Measurements from ENCODE around the gene KLHDC8B.

The KLHDC8B gene

DNA sequence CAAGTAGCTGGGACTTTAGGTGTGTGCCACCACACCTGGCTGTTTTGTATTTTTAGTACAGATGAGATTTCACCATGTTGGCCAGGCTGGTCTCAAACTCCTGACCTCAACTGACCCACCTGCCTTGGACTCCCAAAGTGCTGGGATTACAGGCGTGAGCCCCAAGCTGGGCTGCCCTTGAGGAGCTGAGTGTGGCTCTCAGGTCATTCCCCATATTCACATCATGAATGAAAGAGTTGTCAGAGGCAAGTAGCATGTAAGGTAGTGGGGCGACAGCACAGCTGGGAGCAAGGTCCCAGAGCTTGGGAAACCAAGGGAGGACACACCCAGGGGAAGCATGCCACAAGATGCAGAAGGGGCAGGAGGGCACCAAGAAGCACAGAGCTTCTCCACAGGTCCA lies 10.2 kb upstream of the KLHDC8B start:
- DNase-seq, result no peak

DNA sequence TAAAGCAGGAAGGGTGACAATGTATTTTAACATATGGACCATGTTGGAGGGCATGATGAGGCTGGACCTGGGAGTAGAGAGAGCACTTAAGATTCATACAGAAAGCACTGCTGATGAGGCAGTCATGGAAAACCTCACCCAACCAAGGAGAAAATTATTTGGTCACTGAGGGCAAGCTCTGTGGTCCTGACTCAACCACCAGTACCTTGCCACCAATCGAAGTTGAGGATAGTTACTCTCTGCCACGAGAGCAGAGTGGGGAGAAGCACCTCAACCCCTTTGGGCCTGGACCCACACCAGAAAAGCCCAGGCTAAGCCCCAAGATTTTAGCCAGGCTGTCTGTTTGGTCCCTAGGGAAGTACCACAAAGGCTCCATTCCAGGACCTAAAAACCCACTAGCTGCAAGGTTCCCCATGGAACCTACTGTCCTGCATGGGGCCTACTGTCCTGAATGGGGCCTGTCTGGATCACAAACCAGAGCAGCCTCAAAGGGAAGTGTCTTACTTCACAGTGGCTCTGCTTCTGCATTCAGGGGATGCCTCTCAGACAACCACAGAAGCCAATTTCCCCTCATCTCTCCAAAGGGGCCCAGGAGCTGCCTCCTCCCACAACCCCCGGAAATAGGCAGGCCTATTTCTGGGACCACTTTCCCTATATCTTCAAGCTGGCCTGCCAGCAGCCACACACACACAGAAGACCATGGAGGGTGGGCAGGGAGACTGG lies 9.4 kb upstream of the KLHDC8B start:
- DNase-seq, result peak in 1 of 3 donors; percentile 12

DNA sequence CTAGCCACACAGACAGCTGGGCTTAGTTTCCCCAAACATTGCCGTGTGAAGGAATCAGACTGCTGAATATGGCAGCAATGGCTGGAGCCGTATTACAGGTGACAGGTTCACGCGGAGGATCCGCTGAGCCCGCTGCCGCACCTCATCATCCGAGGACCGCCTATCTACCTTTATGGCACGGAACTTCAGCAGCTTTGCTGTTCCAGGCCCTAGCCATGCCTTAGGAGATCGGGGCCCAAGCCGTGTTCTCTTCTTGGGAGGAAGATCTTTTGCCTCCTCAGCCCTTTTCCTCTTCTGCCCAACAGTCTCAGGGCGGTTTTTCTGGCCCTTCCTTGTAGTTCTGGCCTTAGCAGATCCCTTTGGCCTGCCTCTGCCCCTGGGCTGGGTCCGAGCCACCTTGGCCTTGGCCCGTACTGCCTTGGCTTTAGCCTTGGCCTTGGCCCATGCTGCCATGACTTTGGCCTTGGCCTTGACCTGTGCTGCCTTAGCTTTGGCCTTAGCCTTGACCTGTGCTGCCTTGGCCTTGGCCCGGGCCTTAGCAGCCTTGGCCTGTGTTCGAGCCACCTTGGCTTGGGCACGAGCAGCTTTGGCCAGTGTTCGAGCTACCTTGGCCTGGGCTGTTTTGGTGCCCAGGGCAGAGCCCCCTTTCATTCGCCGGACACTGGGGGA lies 8.5 kb upstream of the KLHDC8B start:
- DNase-seq, result no peak

DNA sequence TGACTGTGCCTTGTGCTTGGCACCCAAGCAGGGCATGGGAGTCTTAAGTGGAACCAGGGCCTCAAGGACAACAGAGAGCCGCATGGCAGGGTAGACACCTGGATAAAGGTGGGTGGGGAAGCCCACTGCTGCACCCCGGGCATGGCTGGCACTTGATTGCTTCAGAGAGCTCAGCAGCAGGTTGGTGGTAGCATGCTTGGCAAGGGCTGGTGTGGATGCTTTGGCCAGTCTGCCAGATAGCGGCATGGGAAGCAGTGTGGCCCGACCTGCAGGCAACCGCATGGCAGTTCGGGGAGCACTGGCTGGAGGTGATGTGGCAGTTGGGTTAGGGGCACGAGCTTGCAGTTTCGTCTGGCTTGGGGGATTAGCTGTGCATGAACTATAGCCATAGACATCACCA lies 7.8 kb upstream of the KLHDC8B start:
- DNase-seq, result no peak

DNA sequence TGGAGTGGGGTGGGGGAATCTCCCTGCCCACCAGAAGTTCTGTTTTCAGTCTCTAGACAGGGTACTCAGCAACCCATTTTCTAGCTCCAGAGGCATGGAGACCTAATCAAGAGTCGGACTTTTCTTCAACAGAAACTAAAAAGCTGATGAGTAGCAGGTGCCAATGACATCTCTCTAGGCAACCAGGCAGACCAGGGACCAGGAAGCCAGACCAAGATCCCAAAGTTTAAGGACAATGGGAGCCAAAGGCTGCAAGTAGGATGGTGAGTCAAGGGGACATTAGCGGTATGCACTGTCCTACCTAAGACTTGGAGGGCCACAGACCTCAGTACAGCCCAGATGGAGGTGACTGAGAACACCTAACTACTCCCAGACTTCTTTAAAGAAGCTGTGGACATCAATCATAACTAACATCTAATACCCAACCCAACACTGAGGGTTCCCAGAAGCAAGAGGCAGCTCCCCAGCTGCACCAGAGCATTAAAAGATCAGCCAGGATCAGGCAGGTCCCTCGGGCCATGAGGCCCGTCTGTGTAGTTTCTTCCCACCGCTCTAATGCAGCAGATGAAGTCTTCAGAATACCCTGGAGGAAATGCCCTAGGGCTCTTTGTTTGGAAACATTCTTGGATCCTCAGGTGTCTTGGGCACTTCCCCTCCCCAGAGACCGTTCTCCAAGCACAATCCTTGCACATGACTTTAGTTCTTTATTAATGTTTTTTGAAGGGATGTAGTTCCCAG lies 6.2 kb upstream of the KLHDC8B start:
- DNase-seq, result no peak

DNA sequence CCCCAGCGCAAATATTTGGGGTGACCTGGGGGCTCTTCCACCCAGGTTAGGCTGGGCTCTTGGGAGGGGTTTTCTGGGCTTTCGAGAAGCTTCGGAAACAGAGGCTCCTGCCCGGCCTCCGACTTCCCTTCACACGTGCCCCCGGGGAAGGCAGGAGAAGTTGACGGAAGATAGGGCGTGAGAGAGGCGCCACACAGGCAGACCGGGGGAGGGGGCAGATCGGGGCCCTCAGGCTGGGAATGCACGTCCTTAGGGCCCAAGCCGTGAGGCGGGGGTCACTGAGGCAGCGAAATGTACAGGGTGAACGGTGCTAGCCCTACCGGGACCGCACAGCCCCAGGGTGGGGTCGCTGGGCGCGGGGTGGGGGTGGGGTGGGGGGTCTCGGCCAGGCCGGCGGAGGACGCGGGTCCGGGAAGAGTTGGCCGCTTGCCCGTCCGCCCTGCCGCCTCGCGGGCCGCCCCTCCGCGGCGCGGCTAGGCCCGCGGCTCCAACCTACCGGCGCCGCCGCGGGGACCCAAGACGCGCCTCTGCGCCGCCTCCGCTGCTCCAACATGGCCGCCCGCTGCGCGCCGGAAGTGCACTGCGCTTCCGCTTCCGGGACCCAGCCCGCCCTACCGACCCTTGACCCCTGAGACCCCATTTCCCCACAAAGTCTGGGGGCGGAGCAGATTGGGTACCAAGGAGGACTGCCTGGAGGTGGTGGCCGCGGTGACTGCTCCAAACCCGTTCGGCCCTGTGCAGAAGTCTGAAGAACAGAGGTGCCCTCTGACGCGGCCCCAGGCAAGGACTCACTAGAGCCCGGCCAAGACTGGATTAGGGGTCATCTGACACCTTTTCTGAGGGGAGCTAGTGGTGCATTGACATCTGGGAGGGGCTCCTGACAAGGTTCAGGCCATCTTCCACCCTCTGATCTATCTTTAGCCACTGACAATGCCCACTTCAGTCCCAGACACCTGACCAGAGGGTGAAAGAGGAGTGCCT lies 5.3 kb upstream of the KLHDC8B start, which contains the start of gene CCDC71:
TSS of gene CCDC71 (minus strand) at position 561 of the 981 bp plus-strand sequence. CDS start 2,123 bp downstream, outside the sequence.
- peak; percentile 78 to 93 (median 85) for DNase-seq

DNA sequence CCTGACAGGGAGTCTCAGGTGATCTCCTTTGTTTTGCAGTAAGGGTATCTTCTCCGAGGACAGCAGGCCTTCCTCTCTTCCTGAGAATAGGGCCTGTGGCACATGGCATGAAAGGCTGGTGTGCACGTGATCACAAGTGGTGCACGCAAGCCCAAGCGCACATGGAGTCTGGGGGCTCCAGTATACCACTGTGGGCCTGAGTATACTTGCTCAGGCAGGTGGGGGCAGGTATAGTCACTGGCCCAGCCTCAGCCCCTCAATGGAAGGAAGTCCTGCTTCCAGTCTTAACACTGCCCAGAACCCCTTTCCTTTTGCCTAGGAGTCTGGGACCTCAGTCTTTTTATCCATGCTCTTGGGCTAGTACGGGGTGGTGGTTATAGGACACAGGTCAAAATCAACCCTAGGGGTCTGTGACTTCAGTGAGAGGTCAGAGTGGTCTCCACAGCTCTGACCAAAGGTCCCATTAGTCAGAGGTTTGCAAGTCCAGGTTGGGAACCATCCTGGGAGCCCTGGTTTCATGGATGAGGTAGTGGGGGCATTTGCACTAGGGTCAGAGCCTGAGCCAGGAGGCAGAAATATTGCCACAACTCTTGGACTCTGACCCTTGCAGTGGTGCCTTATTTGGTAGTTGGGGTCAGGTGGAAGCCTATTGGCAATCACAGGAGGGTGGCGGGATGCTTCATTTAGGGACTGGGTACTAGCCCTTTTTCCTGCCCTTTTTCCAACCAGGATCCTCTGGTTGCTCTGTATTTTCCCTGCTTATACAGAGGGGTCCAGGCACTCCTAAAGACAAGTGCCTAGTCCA lies 4.4 kb upstream of the KLHDC8B start:
- no peak for DNase-seq

DNA sequence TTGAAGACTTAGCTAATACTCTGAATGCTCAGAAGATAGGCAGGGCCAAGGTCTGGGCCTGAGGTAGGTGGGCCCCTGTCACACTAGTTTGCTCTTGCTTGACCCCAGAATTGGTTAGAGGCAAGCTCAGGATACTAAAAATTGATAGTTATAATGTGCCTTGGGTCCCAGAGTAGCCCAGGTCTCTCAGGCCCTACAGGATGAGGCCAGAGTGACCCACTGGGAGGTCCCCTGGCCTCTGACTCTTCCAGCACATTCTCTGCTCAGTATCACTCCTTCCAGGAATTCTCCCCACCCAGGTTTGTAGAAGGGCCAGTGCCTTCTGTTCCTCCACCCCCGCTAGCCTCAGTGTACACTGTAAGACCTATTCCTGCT lies 667 bp upstream of the KLHDC8B start:
- no peak for DNase-seq

DNA sequence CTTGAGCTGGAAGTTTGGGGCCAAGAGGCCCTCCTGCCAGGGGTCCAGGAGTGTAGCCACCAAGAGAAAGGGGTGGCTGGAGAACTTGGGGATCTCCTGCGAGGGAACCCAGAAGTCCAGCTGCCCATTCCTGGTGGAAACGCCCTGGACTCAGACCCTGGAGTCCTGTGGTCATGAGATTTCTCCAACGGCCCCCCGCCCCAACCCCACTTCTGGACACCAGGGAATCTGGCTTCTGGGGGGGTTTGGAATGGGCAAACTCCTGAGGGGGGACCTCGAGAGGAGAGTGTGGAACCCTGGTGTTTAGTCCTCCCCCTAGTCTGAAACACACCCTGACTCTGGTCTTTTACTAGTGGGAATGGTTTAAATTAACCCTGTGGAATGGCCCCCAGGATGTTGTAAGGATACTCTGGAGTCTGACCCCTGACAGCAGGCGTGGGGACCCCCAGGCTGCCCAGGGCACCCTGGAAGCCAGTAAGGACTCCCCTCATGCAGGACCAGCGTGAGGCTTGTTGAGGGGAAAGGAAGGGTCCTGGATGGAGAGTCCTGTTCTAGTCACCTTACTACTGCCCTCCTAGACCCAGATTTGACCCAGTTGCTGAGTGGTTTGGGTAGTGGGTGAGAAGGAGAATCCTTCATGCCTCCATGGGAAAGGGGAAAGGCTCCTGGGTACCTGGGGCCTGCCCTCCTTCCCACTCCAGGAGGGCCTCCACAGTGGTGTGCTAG lies 540 bp downstream of the KLHDC8B start:
- no peak for DNase-seq

DNA sequence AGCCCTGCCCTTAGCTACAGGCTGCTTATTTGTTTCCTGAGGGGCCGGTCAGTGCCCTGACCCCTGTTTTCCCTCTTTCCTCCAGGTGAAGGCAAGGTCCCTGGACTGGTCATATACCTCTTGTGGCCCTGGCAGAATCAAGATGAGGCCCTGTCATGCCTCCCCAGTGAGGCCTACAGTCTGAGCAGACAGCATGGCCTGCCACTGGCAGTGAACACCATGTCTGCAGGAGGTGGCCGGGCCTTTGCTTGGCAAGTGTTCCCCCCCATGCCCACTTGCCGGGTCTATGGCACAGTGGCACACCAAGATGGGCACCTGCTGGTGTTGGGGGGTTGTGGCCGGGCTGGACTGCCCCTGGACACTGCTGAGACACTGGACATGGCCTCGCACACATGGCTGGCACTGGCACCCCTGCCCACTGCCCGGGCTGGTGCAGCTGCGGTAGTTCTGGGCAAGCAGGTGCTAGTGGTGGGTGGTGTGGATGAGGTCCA lies 1.2 kb downstream of the KLHDC8B start:
- no peak for DNase-seq

DNA sequence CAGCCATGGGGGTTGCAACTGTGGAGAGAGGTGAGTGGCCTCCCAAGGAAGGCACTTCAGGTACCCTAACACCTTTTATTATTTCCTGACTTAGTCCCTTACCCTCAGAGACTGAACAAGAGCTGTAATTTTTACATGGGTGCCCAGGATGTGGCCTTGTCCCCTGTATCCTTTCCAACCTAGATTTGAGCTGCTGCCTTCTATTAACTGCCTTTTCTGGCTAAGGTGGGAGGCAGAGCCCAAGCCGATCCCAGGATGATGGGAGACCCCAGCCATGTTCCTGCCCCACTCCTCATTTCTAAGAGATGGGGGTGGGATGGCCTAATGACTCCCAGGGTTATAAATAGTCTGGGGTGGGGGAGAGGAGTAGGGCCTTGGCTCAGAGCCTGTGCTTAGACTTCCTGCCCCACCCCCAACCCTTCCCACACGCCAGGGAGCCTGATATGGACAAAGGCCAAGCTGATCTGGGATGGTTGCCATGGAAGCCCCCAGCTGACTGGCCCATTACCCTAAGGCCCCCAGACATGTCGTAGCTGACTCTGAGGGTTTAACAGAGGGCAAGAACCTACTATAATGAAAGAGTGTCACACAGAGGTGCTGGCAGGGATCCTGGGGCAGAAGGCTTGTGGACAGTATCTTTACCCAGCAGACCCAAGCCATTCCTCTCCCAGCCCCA lies 1.9 kb downstream of the KLHDC8B start:
- DNase-seq, result no peak

DNA sequence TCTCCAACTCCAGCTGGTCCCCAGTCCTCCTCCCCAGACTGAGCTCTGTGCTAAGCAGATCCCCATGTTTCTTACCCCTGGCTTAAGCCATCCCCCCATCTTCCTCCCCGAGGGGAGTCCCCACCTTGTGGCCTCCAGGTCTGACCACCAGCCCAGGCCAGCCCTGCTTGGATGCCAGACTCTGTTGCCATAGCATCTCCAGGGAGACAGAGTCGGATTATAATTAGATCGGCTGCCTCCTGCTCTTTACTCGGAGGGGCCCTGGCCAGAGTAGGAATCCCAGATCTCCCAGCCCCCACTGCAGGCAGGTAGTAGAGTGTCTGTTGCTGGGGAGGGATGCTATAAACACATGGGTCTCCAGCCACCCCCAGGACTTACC lies 2.4 kb downstream of the KLHDC8B start:
- no peak for DNase-seq

DNA sequence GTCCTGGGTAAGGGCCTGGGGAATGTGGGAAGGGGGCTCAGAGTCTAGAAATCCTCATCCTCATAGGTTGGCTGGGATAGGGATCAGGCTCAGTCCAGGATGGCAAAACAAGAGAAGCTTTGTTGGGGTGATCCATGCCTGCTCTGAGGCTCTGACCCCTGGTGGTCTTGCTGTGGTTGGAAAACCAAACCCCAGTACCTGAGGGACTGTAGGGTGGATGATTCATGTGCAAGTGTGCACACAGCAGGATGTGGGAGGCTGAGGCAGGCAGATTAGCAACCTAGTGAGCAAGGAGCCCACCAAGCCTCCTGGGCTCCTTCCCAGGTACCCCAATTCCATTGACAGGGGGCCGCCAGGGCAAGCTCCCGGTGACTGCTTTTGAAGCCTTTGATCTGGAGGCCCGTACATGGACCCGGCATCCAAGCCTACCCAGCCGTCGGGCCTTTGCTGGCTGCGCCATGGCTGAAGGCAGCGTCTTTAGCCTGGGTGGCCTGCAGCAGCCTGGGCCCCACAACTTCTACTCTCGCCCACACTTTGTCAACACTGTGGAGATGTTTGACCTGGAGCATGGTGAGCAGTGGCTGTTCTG lies 3.1 kb downstream of the KLHDC8B start:
- no peak for DNase-seq

DNA sequence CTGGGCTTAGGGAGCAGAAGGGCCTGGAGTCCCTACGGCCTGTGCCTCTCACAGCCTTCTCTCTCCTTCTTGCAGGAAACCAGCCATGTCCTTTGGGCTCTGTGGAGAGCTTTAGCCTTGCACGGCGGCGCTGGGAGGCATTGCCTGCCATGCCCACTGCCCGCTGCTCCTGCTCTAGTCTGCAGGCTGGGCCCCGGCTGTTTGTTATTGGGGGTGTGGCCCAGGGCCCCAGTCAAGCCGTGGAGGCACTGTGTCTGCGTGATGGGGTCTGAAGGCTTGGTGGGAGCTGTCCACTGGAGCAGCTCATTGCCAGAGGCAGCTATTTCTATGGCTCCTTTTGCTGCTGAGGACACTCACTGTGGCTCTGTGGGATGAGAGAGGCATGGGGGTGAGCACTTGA lies 4.1 kb downstream of the KLHDC8B start:
- DNase-seq, result no peak

DNA sequence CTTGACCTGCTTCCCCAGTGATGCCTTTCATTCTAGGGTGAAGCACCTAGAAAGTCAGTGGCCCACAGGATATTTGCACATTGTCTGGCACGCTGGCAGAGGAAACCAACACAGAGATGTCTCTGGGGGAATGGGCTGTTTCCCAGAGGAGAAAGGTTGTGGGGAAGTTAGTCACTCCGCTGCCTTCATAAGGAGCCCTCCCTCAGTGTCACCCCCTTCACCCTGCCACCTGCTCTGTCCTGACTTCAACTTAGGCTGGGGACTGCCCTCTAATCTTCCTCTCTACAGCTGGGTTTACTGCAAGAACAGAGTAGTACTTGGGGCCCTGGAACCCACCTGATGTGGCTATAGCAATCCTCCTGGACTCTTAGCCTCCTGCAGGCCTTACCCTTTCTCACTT lies 5.7 kb downstream of the KLHDC8B start:
- no peak for DNase-seq

DNA sequence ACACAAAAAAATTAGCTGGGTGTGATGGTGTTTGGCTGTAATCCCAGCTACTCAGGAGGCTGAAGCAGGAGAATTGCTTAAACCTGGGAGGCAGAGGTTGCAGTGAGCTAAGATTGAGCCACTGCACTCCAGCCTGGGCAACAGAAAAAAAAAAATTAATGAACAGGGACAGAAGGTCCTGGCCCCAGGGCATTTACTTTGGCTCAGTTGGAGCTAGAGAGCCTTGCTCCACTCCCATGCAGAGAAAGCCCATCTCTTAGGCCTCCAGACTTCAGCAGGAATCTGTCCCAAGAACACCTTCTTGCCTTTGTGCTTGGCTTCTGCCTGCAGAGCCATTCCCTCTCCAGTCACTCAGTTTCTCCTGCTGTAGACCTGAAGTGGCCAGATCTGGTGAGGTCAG lies 8.7 kb downstream of the KLHDC8B start:
- no peak for DNase-seq

DNA sequence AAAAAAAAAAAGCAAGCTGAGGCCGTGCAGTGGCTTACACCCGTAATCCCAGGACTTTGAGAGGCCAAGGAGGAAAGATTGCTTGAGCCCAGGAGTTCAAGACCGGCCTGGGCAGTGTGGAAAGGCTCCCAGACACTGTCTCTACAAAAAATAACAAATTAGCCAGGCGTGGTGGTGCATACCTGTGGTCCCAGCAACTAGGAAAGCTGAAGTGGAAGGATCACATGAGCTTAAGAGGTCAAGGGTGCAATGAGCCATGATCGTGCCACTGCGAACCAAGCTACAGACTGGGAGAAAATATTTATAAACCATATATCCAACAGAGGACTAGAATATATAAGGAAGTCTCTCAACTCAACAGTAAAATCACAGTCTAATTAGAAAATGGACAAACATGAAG lies 10.0 kb downstream of the KLHDC8B start:
- no peak for DNase-seq

DNA sequence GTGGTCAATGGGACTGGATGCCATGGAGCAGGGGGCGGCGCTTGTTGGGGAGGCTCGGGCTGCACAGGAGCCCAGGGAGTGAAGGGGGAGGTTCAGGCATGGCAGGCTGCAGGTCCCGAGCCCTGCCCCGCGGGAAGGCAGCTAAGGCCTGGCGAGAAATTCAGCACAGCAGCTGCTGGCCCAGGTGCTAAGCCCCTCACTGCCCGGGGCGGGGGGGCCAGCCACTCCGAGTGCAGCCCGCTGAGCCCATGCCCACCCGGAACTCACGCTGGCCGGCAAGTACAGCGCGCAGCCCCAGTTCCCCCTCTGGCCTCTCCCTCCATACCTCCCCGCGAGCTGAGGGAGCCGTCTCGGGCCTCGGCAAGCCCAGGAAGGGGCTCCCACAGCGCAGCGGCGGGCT lies 11.3 kb downstream of the KLHDC8B start:
- no peak for DNase-seq

DNA sequence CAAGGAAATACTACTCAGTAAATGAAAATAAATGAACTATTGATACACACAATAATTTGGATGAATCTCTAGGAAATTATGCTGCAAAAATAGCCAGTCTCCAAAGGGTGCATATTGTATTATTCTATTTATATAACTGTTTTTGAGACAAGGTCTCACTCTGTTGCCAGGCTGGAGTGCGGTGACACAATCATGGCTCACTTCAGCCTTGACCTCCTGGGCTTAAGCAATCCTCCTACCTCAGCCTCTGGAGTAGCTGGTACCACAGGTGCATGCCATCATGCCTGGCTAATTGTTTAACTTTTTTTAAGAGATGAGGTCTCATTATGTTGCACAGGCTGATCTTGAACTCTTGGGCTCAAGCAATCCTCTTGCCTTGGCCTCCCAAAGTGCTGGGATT lies 12.5 kb downstream of the KLHDC8B start:
- no peak for DNase-seq

DNA sequence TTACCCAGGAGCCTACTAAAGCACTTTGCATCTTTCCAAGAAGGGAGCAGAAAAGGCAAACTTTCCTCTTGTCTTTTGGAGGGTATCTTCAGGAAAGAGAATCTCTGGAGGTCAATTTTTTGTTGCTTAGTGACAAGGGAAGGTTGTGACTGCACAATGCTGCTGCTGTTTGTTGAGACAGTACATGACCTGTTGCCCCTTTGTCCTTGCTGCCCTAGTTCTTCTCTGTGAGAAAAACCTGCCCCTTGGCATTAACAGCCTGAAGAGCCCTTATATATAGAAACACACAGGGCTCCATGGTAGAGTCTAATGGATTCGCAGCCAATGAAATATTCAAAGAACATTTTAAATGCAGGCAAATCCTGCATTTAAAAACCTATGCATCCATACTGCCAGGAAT lies 20.3 kb downstream of the KLHDC8B start:
- DNase-seq, result no peak

Measured in suppressor macrophage treated with lipopolysaccharide for 1 hour (primary cell).